Measurements from ENCODE around the gene TLR1. TPM values are rescaled to one million over a fixed set of nuclear protein-coding genes. Genes with fewer than 3 reads are reported as not detected.

Gene TLR1
- total and polyA plus RNA-seq, 5 donors, result 1.1 to 7.4 (median 6.0) TPM

GRCh38 chr4:38803833-38804653 lies 548 bp downstream of the TLR1 start:
- ATAC-seq (no peak), DNase-seq (no peak)
- WGBS, result 41% methylated on average over 6 of the region's 6 CpGs
- H3K4me1 ChIP-seq (ENCODE audit: control insufficient read depth, insufficient read depth, low read length), result peaks cover 2% of the 10 kb centered on the region
- no peak overlapping the region for H3K27ac ChIP-seq (ENCODE audit: low read length)
- H3K27me3 ChIP-seq (ENCODE audit: control insufficient read depth, insufficient read depth), result no peaks in the 10 kb centered on the region
- no peaks in the 10 kb centered on the region for H3K9me3 ChIP-seq (ENCODE audit: control insufficient read depth, low read length)
- H3K4me3 ChIP-seq (ENCODE audit: low read length), result peak overlapping the region; percentile 38
- intact Hi-C loops (cut with DNase I), result no loop called here

- WGBS, result 94% methylated on average over 15 of the region's 15 CpGs
- intact Hi-C loops (cut with DNase I), result no loop called here
- DNase-seq (no peak), ATAC-seq (no peak)
- Histone ChIP-seq H3K4me3 (ENCODE audit: low read length) (no peak overlapping the region), H3K9me3 (ENCODE audit: control insufficient read depth, low read length) (no peaks in the 10 kb centered on the region), H3K4me1 (ENCODE audit: control insufficient read depth, insufficient read depth, low read length) (peaks cover 2% of the 10 kb centered on the region), H3K27me3 (ENCODE audit: control insufficient read depth, insufficient read depth) (no peaks in the 10 kb centered on the region), H3K27ac (ENCODE audit: low read length) (no peak overlapping the region)
These were observed 1.8 kb downstream of the TLR1 start for GRCh38 chr4:38802561-38803355.

- ATAC-seq (no peak), DNase-seq (no peak)
- no peaks in the 10 kb centered on the region for H3K27me3 ChIP-seq (ENCODE audit: control insufficient read depth, insufficient read depth)
- 87% methylated on average over 3 of the region's 3 CpGs for WGBS
- no peak overlapping the region for H3K27ac ChIP-seq (ENCODE audit: low read length)
- H3K4me1 ChIP-seq (ENCODE audit: control insufficient read depth, insufficient read depth, low read length), result peaks cover 2% of the 10 kb centered on the region
- no peaks in the 10 kb centered on the region for H3K9me3 ChIP-seq (ENCODE audit: control insufficient read depth, low read length)
- H3K4me3 ChIP-seq (ENCODE audit: low read length), result no peak overlapping the region
- intact Hi-C loops (cut with DNase I), result no loop called here
These were observed 3.6 kb downstream of the TLR1 start for GRCh38 chr4:38800961-38801450.

GRCh38 chr4:38800366-38800765 lies 4.2 kb downstream of the TLR1 start:
- intact Hi-C loops (cut with DNase I), result no loop called here
- Histone ChIP-seq H3K9me3 (ENCODE audit: control insufficient read depth, low read length) (no peaks in the 10 kb centered on the region), H3K27ac (ENCODE audit: low read length) (no peak overlapping the region), H3K27me3 (ENCODE audit: control insufficient read depth, insufficient read depth) (no peaks in the 10 kb centered on the region), H3K4me1 (ENCODE audit: control insufficient read depth, insufficient read depth, low read length) (no peaks in the 10 kb centered on the region), H3K4me3 (ENCODE audit: low read length) (no peak overlapping the region)
- WGBS, result 85% methylated on average over 2 of the region's 2 CpGs
- no peak for DNase-seq
- ATAC-seq, result no peak

- H3K4me3 ChIP-seq (ENCODE audit: low read length), result no peak overlapping the region
- H3K9me3 ChIP-seq (ENCODE audit: control insufficient read depth, low read length), result no peaks in the 10 kb centered on the region
- ATAC-seq, result no peak
- no peaks in the 10 kb centered on the region for H3K4me1 ChIP-seq (ENCODE audit: control insufficient read depth, insufficient read depth, low read length)
- intact Hi-C loops (cut with DNase I), result no loop called here
- 84% methylated on average over 3 of the region's 3 CpGs for WGBS
- DNase-seq, result no peak
- H3K27ac ChIP-seq (ENCODE audit: low read length), result no peak overlapping the region
- no peaks in the 10 kb centered on the region for H3K27me3 ChIP-seq (ENCODE audit: control insufficient read depth, insufficient read depth)
These were observed 9.5 kb downstream of the TLR1 start for GRCh38 chr4:38795087-38795486.

DNA sequence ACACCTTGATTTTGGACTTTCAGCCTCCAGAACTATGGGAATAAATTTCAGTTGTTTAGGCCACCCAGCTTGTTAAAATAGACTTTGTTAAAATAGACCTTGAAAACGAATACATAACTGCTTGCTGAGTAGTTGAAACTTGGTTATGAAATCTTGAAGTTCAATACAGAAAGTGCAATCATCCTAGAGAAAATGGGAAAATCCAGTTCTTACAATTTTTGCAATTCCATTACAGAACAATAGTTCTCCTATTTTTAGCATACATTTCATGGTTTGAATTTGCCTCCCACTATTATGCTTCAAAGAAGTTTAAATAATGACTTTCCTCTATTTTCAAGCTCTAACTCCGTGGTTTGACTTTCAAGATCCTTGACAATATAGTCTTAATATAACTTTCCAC lies 10.5 kb downstream of the TLR1 start:
- no peak for DNase-seq
- intact Hi-C loops (cut with DNase I), result no loop called here
- no peak overlapping the region for H3K4me3 ChIP-seq (ENCODE audit: low read length)
- ATAC-seq, result no peak
- no peaks in the 10 kb centered on the region for H3K9me3 ChIP-seq (ENCODE audit: control insufficient read depth, low read length)
- H3K4me1 ChIP-seq (ENCODE audit: control insufficient read depth, insufficient read depth, low read length), result no peaks in the 10 kb centered on the region
- H3K27ac ChIP-seq (ENCODE audit: low read length), result no peak overlapping the region
- no peaks in the 10 kb centered on the region for H3K27me3 ChIP-seq (ENCODE audit: control insufficient read depth, insufficient read depth)
- WGBS, result 72% methylated on average over 2 of the region's 2 CpGs

GRCh38 chr4:38791010-38791409 lies 13.6 kb downstream of the TLR1 start:
- ATAC-seq (peak in 1 of 2 donors; percentile 36), DNase-seq (no peak)
- no peaks in the 10 kb centered on the region for H3K4me1 ChIP-seq (ENCODE audit: control insufficient read depth, insufficient read depth, low read length)
- H3K27me3 ChIP-seq (ENCODE audit: control insufficient read depth, insufficient read depth), result no peaks in the 10 kb centered on the region
- intact Hi-C loops (cut with DNase I), result no loop called here
- H3K4me3 ChIP-seq (ENCODE audit: low read length), result no peak overlapping the region
- no peaks in the 10 kb centered on the region for H3K9me3 ChIP-seq (ENCODE audit: control insufficient read depth, low read length)
- no peak overlapping the region for H3K27ac ChIP-seq (ENCODE audit: low read length)
- WGBS, result 63% methylated on average over 2 of the region's 2 CpGs

DNA sequence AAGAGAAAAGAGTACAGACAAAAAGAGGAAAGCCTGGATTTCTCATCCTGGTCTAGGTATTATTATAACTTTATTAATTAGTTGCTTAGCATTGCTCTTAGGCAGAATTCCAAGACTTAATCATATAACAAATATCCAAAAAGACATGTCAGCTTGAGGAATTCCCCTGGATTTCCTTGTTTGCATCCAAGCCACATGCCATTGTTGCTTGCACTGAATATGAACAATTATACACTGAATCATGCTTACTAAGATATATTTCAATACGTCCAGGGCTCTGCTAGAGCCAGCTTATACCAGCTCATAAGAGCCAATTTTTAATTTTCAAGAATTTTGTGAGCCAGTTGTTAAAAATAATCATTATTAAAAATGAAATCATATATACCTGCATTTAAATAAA lies 16.3 kb downstream of the TLR1 start:
- H3K9me3 ChIP-seq (ENCODE audit: control insufficient read depth, low read length), result no peaks in the 10 kb centered on the region
- 56% methylated on average over 1 of the region's 1 CpG for WGBS
- no peaks in the 10 kb centered on the region for H3K27me3 ChIP-seq (ENCODE audit: control insufficient read depth, insufficient read depth)
- DNase-seq (no peak), ATAC-seq (no peak)
- H3K27ac ChIP-seq (ENCODE audit: low read length), result no peak overlapping the region
- intact Hi-C loops (cut with DNase I), result no loop called here
- no peaks in the 10 kb centered on the region for H3K4me1 ChIP-seq (ENCODE audit: control insufficient read depth, insufficient read depth, low read length)
- no peak overlapping the region for H3K4me3 ChIP-seq (ENCODE audit: low read length)

GRCh38 chr4:38787693-38788092 lies 16.9 kb downstream of the TLR1 start:
- ATAC-seq (no peak), DNase-seq (no peak)
- Histone ChIP-seq H3K4me3 (ENCODE audit: low read length) (no peak overlapping the region), H3K27ac (ENCODE audit: low read length) (no peak overlapping the region), H3K4me1 (ENCODE audit: control insufficient read depth, insufficient read depth, low read length) (no peaks in the 10 kb centered on the region), H3K9me3 (ENCODE audit: control insufficient read depth, low read length) (no peaks in the 10 kb centered on the region), H3K27me3 (ENCODE audit: control insufficient read depth, insufficient read depth) (no peaks in the 10 kb centered on the region)
- WGBS, result 86% methylated on average over 4 of the region's 4 CpGs
- intact Hi-C loops (cut with DNase I), result no loop called here

DNA sequence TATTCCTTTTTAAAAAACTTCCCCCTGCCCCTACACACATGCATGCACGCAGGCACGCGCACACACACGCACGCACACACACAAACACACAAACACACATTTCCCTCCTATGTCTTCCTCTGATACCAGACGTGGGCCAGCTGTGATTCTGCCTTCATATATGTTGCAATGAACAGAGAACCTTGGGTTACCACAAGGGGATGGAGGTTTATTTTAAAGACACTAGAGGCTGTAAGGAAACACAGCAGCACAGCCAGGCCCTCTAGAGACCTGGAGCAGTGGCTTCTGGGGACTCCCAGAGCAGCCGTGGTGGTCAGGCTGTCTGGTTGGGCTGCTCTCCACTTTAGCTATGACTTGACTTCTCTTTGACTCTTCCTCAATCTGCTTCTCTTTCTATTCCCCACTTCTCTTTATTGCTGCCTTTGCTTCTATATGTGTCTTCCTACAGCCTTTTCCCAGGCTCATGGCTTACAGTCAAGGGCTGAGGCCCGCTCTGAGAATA lies 18.6 kb downstream of the TLR1 start:
- DNase-seq, result peak in 1 of 3 donors; percentile 71
- no peaks in the 10 kb centered on the region for H3K27me3 ChIP-seq (ENCODE audit: control insufficient read depth, insufficient read depth)
- no peaks in the 10 kb centered on the region for H3K4me1 ChIP-seq (ENCODE audit: control insufficient read depth, insufficient read depth, low read length)
- intact Hi-C loops (cut with DNase I), result no loop called here
- 83% methylated on average over 8 of the region's 8 CpGs for WGBS
- ATAC-seq, result peak; percentile 67 to 71
- no peak overlapping the region for H3K27ac ChIP-seq (ENCODE audit: low read length)
- H3K9me3 ChIP-seq (ENCODE audit: control insufficient read depth, low read length), result no peaks in the 10 kb centered on the region
- no peak overlapping the region for H3K4me3 ChIP-seq (ENCODE audit: low read length)
